CD4-positive, alpha-beta T cell treated with Interleukin-17A for 1 hour (primary cell): ENCODE results near the gene ATXN7L1.

Experiments
- DNase-seq: peaks from one replicate; pipeline ENCODE4 v3.0.0-alpha.2; 2020

The ATXN7L1 gene, protein sequence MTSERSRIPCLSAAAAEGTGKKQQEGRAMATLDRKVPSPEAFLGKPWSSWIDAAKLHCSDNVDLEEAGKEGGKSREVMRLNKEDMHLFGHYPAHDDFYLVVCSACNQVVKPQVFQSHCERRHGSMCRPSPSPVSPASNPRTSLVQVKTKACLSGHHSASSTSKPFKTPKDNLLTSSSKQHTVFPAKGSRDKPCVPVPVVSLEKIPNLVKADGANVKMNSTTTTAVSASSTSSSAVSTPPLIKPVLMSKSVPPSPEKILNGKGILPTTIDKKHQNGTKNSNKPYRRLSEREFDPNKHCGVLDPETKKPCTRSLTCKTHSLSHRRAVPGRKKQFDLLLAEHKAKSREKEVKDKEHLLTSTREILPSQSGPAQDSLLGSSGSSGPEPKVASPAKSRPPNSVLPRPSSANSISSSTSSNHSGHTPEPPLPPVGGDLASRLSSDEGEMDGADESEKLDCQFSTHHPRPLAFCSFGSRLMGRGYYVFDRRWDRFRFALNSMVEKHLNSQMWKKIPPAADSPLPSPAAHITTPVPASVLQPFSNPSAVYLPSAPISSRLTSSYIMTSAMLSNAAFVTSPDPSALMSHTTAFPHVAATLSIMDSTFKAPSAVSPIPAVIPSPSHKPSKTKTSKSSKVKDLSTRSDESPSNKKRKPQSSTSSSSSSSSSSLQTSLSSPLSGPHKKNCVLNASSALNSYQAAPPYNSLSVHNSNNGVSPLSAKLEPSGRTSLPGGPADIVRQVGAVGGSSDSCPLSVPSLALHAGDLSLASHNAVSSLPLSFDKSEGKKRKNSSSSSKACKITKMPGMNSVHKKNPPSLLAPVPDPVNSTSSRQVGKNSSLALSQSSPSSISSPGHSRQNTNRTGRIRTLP

DNA sequence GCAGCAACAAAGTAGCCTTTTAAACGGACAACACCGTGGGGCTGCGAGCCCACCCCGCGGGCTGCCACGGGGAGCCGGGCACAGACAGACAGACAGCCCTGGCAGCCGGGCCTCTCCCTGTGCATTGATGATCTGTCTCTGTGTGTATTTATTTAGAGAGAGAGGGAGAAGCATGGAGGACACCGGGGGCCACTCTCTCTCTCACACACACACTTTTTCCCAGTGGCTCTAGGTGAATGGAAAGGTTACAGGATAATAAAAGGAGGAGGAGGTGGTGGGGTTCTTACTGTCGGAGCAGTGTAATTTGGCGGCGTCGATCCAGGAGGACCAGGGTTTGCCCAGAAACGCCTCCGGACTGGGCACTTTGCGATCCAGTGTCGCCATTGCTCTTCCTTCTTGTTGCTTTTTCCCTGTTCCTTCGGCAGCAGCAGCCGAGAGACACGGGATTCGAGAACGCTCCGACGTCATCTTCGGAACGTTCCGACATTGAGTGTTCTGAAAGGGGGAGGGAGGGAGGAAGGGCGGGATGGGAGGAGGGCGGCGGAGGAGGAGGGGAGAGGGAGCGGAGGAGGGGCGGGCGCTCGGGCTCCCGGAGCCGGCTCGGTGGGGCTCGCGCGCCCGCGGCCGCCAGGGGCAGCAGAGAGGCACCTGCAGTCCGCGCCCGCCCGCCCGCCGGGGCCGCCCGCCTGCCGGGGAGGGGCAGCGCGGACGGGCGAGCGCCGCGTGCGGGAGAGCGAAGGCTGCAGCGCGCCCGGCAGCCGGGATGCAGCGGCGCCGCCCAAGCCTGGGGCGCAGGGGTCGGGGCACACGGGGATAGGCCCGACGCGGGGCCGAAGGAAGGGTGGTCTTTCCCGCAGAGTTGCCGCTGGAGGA, at the start of gene ATXN7L1:
Gene ATXN7L1, minus strand, starts transcription at position 509 of the 873 bp plus-strand sequence. Its CDS starts 41 bp downstream, at position 468.
- peak; percentile 91 for DNase-seq

DNA sequence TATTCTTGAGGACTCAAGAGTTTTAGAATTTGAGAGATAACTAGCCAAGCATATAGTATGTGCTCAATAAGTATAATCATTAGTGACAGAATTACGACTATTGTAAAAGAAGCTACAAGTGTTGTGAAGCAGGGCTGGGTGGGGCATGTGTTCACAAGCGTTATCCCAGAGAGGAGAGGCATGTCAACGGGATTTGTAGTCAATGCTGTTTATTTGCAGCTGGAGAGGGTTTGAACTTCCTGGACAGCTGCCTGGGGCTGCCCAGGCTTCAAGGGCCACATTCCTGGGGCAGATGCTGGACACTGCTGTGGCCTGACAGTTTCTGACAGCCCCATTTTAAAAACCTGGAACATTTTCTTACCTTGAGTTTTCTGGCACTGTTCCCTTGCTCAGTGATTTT, 49.7 kb upstream of the ATXN7L1 start:
- DNase-seq, result no peak

DNA sequence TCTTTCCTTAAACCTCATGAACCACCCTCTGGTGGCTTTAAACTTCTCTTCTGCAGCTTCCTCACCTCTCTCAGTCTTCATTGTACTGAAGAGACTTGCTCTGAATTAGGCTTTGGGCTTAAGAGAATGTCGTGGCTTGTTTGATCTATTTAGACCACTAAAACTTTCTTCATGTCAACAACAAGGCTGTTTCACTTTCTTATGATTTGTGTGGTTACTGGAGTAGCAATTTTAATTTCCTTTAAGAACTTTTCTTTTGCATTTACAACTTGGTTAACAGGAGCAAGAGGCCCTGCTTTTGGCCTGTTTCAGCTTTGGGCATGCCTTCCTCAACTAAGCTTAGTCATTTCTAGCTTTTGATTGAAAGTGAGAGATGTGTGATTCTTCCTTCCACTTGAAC, 48.5 kb upstream of the ATXN7L1 start:
- peak; percentile 31 for DNase-seq

DNA sequence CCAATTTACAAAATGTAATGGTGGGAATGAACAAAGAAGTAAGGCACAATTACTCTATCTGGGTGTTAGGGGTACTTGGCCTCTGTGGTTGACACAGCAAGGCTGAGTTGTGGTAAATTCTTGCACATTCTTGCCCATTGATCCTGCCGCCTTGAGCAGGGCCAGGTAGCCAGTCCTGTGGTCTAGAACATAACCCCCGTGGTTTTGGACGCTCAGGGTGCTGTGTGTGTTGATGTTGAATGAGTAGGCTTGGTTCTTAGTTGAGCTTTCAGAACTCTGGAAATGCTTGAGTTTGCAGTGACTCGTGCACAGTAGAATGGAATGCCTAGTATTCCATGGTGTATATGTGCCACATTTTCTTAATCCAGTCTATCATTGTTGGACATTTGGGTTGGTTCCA, 44.4 kb upstream of the ATXN7L1 start:
- no peak for DNase-seq

DNA sequence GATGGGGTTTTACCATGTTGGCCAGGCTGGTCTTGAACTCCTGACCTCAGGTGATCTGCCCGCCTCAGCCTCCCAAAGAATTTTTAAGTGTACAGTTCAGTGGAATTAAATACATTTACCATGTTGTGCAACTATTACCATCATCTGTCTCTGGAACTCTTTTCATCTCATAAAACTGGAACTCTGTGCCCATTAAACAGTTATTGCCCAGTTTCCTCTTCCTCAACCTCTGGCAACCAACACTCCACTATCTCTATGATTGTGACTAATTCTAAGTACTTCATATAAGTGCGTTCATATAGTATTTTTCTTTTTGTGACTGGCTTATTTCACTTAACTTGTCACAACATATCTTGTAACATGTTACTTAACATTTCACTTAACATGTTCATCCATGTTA, 41.3 kb upstream of the ATXN7L1 start:
- DNase-seq, result no peak

DNA sequence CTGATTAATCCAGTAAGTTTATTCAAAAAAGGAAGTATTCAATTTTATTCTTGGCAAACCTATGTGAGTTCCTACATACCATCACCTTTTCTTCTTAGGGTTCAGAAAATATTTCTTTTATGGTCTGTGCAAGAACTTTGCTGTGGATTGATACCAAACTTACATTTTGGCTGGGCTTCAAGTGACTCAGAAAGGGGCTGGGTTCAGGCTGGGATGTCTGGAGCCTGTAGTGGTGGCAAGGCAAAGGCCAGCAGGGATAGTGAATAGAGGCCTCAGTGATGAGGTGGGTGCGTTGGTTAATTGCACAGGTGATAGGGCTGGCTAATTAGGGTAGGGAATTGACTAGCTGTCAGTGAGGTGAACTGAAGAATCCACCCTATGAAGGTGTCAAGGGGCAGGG, 40.2 kb upstream of the ATXN7L1 start:
- no peak for DNase-seq

DNA sequence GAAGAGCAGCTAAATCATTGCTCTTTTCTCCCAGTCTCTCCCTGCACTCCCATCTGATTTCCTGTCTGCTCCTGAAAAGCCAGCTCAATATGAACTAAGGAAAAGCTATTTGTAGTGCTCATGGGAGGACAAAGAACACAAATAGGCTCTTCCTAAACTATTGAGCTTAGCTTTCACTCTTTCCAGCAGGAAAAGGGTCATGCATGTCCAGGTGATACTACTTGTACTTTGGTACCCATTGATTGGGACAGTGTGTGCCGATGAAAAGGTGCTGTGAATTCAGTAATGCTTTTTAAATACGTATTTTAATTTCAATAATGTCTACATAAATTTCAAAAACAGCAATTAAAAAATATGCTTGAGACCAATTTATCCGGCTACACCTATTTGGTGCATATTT, 37.5 kb upstream of the ATXN7L1 start:
- DNase-seq, result no peak

DNA sequence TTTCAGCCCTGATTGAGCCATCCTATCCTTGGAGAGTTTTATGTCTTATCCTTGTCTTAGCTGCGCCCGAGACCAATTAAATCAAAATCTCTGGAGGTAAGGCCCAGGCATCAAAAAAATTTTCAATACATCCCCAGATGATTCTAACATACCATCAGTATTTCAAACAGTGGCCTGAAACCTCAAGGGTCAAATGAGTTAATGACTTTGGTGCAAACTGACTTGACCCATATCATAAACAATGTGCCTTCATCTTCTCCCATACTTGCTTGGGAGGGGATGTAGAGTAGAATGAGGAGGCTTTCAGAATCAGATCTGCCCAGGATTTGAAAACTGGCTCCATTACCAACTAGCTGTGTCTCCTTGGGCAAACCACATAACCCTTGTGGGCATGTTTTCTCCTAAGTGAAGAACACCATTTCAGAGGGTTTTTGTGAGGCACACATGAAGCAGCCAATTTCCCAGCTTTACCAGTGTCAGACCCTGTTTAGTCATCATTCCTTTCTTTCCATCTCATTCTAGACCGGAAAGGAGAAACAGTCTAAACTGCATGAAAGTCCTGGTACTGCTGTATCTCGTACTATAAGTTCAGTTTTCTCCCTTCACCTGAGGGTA, 35.7 kb upstream of the ATXN7L1 start:
- DNase-seq, result no peak

DNA sequence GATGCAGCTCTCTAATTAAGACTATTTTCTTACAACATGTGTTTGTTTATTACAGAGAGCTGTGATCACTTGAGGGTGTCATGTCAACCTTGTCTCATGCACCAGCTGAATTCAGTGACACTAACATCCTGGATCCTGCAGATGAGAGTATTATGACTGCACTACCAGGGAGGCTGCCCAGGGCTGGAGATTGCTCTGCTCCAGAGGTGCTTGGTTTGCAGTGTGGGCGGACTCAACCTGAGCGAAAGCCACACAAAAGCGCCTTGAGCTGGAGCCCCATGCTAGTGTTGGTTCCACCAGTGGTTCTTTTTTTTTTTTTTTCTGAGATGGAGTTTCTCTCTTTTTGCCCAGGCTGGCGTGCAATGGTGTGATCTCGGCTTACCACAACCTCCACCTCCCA, 33.8 kb upstream of the ATXN7L1 start:
- DNase-seq, result no peak

DNA sequence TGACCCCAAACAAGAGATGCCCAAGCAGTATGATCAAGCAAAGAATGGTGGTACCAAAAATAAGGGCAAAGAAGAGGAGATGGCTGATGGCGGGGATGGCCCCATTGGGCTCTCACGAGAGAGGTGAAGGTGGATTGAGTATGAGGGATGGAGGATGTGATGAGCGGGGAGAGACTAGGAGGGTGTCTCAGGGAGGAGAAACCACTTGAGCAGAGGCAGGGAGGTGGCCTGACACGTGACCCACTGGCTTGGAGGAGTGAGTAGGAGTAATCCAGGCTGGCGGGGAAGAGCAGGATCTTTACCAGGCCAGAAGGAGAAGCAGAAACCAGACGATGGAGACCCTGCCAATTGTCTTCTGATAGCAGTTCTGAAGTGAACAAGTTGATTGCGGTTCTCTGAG, 33.3 kb upstream of the ATXN7L1 start:
- no peak for DNase-seq

DNA sequence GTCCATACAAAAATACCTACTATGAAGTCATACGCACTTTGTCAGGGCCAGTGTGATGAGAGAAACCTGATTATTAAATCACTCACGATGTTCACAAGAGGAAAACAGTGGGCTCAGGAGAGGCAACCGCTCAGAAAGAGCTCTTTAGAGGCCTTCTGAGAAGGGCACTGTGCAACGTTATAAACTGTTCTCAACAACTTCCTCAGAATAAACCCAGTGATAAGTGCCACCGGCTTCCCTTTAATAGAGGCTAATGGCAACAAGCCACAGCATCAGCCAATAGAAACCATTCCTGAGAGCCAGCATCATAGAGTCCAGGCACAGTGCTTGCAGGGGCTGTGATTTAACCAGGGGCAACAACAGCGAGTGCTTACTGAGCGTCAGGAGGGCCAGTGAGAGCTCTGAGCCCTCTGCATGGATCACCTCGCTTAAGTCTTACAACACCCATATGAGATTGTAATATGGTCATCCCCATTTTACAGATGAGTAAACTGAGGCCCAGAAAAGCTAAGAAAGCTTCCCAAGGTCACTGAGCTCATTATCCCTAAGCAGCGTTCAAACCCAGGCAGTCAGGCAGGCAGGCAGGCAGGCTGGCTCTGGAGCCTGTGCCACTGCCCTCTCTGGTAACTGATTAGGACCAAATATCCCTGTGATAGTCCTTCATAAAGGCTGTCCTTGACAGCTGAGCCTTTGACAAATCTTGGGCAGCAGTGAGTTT, 30.9 kb upstream of the ATXN7L1 start:
- DNase-seq, result no peak

DNA sequence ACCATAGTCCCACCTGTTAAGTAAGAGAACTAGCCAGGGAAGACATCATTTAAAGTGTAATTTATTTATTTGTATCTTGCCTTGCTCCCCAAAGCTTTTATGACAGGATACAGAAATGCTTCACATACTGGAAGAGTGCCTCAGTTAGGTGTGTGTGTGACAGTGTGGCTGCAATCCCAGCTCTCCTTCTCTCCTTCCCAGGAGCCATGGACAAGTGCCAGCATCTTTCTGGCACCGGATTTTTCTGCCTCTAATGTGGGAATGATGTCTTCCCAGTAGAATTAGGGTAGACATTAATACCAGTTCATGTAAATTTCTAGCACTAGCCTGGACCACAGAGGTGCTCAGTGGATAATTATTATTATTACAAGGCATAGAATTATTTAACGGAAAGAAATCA, 30.3 kb upstream of the ATXN7L1 start:
- no peak for DNase-seq

DNA sequence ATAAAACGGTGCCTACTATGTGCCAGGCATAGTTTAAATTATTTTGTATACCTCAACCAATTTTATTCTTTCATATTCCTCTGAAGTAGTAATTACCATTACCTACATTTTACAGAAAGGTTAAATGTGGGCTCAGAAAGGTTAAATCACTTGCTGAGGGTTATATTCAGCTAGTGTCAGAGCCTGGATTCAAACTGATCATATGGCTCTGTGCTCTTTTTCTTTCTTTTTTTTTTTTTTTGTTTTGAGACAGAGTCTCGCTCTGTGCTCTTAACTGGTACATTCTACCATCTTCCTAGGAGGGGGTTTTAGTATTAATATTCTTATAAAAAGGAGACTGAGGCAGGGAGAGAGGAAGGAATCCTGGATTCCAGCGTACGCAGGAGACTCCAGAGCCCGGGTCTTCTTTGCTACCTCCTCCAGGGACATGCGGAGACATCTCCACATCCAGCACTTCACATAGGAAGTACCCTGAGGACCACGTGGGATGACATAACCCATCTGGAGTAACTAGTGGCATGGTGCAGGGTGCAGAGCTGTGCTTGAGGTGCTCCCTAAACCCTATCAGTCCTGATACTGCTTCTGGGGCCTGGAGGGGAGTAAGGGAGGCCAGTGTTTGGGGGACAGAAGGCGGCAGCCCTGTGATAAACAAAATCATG, 29.6 kb upstream of the ATXN7L1 start:
- DNase-seq, result no peak

DNA sequence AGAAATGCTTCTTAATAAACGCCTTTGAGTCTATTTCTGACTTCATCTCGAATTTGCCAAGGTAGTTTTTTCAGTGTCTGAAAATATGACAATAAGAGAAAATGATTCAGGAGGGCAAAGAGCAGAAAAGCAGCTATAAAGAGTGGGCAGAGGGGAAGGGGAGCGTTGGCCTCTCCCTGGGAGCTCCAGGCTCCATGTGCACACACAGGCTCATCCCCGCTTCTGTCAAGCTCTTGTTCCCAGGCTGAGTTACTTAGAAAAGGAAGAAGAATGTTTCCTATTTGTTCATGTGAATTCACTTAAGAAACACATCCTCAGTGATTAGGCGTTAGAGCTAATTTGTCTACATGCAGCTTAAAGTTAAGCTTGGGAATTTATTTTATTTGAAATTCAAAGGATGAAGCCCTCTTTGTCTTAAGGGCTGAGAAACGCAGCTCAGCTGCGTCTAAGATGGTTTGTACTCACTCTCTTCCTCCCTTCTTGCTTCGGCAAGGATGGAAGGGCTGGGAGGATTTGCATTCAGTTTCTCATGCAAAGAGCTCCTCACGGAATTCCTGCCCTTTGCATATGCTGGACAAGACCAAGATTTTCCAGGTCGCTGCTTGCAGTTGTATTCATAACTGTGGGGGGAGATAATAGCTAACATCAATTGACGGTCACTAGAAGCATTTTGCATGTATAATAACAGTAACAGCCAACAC, 29.0 kb upstream of the ATXN7L1 start:
- no peak for DNase-seq

DNA sequence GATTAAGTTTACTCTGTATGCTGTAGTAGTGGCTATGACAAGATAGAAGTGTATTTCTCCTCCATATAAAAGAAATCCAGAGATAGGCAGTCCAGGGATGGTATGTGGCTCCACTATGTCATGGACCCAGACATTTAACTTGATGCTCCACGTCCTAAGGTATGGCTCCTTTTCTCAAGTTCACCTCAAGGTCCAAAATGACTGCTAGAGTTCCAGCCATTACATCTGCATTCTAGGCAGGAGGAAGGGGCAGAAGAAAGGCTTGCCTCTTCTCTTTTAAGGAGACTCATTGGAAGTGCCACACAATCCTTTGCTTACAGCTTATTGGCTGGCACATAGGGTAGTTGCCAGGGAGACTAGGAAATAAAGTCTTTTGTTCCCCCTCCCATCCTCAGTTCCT, 27.7 kb upstream of the ATXN7L1 start:
- DNase-seq, result no peak

DNA sequence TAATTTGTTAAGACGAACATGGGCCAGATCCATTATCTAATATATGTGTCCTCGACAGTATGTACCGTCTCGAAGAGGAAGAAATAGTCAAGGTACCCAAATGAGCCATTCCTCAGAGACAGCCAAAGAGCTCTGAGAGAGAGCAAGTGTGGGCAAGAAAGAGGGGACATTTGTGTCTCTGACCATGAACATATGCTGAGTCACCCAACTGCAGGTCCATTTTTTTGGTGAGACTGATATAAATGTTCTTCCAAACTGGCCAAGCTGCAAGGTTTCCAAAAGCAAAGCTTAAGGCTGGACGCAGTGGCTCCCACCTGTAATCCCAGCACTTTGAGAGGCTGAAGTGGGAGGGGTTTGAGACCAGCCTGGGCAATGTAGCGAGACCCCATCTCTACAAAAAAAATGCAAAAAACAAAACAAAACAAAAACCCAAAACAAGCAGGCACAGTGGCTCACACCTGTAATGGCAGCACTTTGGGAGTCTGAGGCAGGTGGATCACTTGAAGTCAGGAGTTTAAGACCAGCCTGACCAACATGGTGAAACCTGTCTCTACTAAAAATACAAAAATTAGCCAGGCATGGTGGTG, 26.0 kb upstream of the ATXN7L1 start:
- DNase-seq, result no peak

DNA sequence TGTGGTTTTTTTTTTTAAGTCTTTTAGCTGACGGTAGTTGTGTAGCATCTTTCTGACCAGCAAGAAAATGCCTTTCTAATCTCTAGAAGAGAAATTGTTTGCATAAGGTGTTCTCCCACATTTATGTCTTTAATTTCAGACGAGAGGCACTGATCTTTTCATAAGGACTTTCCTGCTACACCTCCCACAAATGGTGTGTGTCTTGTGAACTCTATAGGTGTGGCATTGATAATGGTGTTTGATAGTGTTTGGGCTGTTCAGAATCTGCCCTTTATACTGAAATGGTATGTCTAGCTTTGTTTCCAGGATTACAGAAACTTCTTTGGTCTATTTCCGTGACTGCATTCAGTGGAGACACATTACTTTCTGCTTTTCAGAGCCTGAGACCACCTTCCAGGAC, 21.6 kb upstream of the ATXN7L1 start:
- DNase-seq, result no peak

DNA sequence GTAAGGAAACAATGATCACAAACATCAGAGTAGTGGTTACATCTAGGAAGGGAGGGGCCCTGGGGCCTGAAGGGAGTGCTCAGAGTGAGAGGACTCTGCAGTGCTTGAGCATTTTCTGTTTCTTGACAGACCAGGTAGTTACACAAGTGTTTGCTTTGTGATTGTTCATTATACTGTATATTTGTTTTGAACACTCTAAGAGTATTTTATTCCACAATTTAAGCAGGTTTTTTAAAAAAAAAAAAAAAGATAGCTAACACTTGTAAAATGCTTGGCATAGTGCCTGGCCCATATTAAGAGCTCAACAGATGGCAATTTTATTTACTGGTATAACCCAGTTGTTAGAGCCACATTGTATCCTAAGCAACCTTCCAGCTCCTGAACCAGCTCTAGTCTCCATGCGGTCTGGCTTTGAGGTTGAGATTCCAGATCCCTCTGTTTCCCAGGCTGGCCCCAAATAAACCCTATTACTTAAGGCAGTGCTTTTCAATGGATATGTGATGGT, 20.1 kb upstream of the ATXN7L1 start:
- DNase-seq, result no peak

DNA sequence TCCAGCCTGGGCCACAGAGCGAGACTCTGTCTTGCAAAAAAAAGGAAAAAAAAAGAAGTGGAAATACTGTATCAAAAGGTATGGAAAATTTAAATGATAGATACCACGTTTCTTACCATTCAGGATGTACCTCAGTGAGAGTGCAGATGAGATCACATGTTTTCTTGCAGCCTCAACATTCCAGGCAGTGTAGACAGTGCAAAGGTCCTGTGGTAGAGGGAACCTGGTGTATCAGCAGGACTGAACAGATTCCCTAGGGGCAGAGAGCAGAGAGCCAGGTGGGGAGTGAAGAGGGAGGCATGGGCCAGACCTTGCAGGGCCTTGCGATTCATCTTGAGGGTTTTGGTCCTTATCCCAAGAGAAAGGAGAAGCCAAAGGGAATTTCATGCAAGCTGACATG, 17.7 kb upstream of the ATXN7L1 start:
- DNase-seq, result no peak

DNA sequence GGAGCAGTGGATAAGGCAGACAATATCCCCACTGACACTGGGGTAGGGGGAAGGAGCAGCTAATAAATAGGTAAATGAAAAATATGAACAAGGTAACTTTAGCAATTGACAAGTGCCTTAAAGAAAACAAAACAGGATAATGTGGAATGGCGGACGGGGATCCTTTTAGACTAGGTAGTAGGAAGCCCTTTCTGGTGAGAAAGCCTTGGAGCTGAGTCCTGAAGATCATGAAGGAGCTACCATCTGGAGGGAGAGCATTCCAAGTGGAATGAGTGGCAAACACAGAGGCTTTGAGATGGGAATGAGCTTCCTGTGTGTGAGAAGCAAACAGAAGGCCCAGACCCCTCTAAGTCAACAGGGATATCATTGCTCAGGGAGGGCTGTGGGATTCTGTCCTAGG, 16.0 kb upstream of the ATXN7L1 start:
- DNase-seq, result no peak
